T-cell (primary cell): ENCODE data around the gene NPIPB5. TPM values are rescaled to one million over a fixed set of nuclear protein-coding genes. Genes with fewer than 3 reads are reported as not detected.
"Not testable (repeated sequence)": the region's sequence is repeated elsewhere in the genome, so short reads cannot be mapped to it uniquely, and the experiment has no call there.

Experiments used
- ATAC-seq, 4 experiments: fragments of 200-7000 bp in 3 of 4; fragments of 150-1000 bp in 1 of 4; cut with Tn5 transposase; replicated peaks in 1 of 4; 1 replicate in 3 of 4; 2 replicates in 1 of 4; pipeline ENCODE4 v1.10.0; 2021; ENCODE audit warnings: moderate library complexity in 3 of 4, mild to moderate bottlenecking in 2 of 4, moderate number of reproducible peaks in 1 of 4
- CTCF ChIA-PET, 2 donors: fragments of 300-600 bp; sonication (Branson Sonifier 250); formaldehyde crosslinking; loops; one replicate each; lab custom pipeline; 2022; ENCODE audit warnings: antibody characterized with exemption in 2 of 2; lab: Charles Lee
- POLR2A ChIA-PET, 2 donors: fragments of 300-600 bp; sonication (Branson Sonifier 250); formaldehyde crosslinking; loops; one replicate each; lab custom pipeline; 2022; ENCODE audit warnings: antibody characterized with exemption in 2 of 2; lab: Charles Lee
- DNase-seq, 35 experiments: peaks; one replicate each; pipeline versions ENCODE4 v3.0.0 to v3.0.0-alpha.2; 2013 to 2023
- H3K27ac ChIP-seq: one replicate; pipeline ENCODE4 v1.5.1; 2013; ENCODE audit warnings: low read length
- H3K27me3 ChIP-seq, 2 experiments: replicated peaks in 1 of 2; 1 replicate in 1 of 2; 2 replicates in 1 of 2; pipeline versions ENCODE4 v1.6.1 to v1.7.0; 2013; ENCODE audit warnings: low read length in 1 of 2, mixed read lengths in 1 of 2; ENCODE audit not compliant: control insufficient read depth in 2 of 2, insufficient read depth in 2 of 2; ENCODE audit errors: extremely low read depth in 1 of 2
- H3K36me3 ChIP-seq, 2 donors: 1 replicate in 1 of 2; 2 replicates in 1 of 2; pipeline versions ENCODE4 v1.6.1 to v1.7.0; 2013; ENCODE audit warnings: low read length in 1 of 2; ENCODE audit not compliant: control insufficient read depth in 2 of 2, insufficient read depth in 1 of 2; ENCODE audit errors: extremely low read depth in 1 of 2
- H3K4me1 ChIP-seq, 2 experiments: 1 replicate in 1 of 2; 2 replicates in 1 of 2; pipeline versions ENCODE4 v1.6.1 to v1.7.0; 2013; ENCODE audit warnings: low read length in 2 of 2, mixed read lengths in 1 of 2; ENCODE audit not compliant: insufficient read depth in 2 of 2, control insufficient read depth in 1 of 2; ENCODE audit errors: extremely low read depth in 1 of 2
- H3K4me3 ChIP-seq, 2 donors: 1 replicate in 1 of 2; 2 replicates in 1 of 2; pipeline versions ENCODE4 v1.5.1 to v1.7.0; 2013; ENCODE audit warnings: mild to moderate bottlenecking in 2 of 2, low read length in 1 of 2, moderate library complexity in 1 of 2; ENCODE audit not compliant: control insufficient read depth in 1 of 2; ENCODE audit errors: extremely low read depth in 1 of 2
- H3K9me3 ChIP-seq: 2 replicates; pipeline ENCODE4 v1.7.0; 2013
- H3K27ac Mint-ChIP-seq, 2 donors: one replicate each; pipeline ENCODE4 v1.8.0; 2020 to 2021; ENCODE audit warnings: mild to moderate bottlenecking in 2 of 2, mixed read lengths in 2 of 2
- H3K27me3 Mint-ChIP-seq, 2 donors: one replicate each; pipeline ENCODE4 v1.8.0; 2021 to 2022; ENCODE audit warnings: mixed read lengths in 2 of 2
- H3K36me3 Mint-ChIP-seq: one replicate; pipeline ENCODE4 v1.8.0; 2021; ENCODE audit warnings: mixed read lengths
- H3K4me1 Mint-ChIP-seq, 3 donors: one replicate each; pipeline ENCODE4 v1.8.0; 2020 to 2022; ENCODE audit warnings: mixed read lengths in 3 of 3, mild to moderate bottlenecking in 1 of 3
- H3K4me3 Mint-ChIP-seq, 3 donors: one replicate each; pipeline ENCODE4 v1.8.0; 2020 to 2022; ENCODE audit warnings: mild to moderate bottlenecking in 3 of 3, mixed read lengths in 3 of 3, moderate library complexity in 3 of 3
- H3K9me3 Mint-ChIP-seq, 3 donors: one replicate each; pipeline ENCODE4 v1.8.0; 2020 to 2022; ENCODE audit warnings: mixed read lengths in 3 of 3
- WGBS: methylation state at CpG from one replicate; pipeline ENCODE4 v1.1.5; 2013; ENCODE audit warnings: missing lambda C conversion rate; ENCODE audit not compliant: insufficient coverage; 5-methylcytosine and 5-hydroxymethylcytosine counted together
- total RNA-seq, 35 experiments: library from RNA in 6 of 35; stranded (reverse) in 6 of 35; fragments of 120-200 nt in 1 of 35; gene quantifications; one replicate each; pipeline versions ENCODE4 v1.2.1 to v1.2.4 and lab custom pipeline; 2013 to 2026

The NPIPB5 gene
- total RNA-seq, 5 donors from 2014 or later (not counting 1 experiment from before 2014, with no cell fraction given), result 268 to 576 (median 332) TPM

DNA sequence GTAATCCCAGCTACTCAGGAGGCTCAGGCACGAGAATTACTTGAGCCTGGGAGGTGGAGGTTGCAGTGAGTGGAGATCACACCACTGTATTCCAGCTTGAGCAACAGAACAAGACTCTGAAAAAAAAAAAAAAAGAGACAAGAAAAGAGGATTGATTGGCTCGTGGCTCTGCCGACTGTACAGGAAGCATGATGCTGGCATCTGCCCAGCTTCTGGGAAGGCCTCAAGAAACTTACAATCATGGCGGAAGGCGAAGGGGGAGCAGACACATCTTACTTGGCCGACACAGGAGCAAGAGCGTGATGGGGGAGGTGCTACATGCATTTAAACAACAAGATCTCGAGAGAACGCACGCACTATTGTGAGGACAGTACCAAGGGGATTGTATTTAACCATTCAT is 40.5 kb downstream of the NPIPB5 start:
- H3K9me3 ChIP-seq, H3K4me1 ChIP-seq, H3K4me3 ChIP-seq, H3K27ac ChIP-seq, H3K4me3 Mint-ChIP-seq, H3K27ac Mint-ChIP-seq, ATAC-seq, DNase-seq, H3K4me1 Mint-ChIP-seq, H3K27me3 ChIP-seq, POLR2A ChIA-PET, H3K9me3 Mint-ChIP-seq, H3K27me3 Mint-ChIP-seq, CTCF ChIA-PET, H3K36me3 Mint-ChIP-seq, H3K36me3 ChIP-seq: not testable (repeated sequence)
- no CpG with 5 or more reads among the region's 10 CpGs for WGBS

DNA sequence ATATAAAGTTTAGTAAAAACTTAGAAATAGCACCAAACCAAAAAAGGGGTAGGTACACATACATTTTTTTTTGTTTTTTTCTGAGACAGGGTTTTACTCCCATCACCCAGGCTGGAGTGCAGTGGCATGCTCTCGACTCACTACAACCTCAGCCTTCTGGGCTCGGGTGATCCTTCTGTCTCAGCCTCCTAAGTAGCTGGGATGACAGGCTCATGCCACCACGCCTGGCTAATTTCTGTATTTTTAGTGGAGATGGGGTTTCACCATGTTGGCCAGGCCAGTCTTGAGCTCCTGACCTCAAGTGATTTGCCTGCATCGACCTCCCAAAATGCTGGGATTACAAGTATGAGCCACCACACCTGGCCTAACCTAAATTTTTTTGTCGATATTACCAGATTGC is 41.0 kb downstream of the NPIPB5 start:
- POLR2A ChIA-PET, H3K27me3 Mint-ChIP-seq, H3K27ac Mint-ChIP-seq, H3K4me1 ChIP-seq, H3K36me3 ChIP-seq, H3K4me1 Mint-ChIP-seq, ATAC-seq, H3K27me3 ChIP-seq, DNase-seq, CTCF ChIA-PET, H3K9me3 ChIP-seq, H3K27ac ChIP-seq, H3K4me3 Mint-ChIP-seq, H3K36me3 Mint-ChIP-seq, H3K4me3 ChIP-seq, H3K9me3 Mint-ChIP-seq: not testable (repeated sequence)
- 92% methylated on average over 4 of the region's 5 CpGs for WGBS

DNA sequence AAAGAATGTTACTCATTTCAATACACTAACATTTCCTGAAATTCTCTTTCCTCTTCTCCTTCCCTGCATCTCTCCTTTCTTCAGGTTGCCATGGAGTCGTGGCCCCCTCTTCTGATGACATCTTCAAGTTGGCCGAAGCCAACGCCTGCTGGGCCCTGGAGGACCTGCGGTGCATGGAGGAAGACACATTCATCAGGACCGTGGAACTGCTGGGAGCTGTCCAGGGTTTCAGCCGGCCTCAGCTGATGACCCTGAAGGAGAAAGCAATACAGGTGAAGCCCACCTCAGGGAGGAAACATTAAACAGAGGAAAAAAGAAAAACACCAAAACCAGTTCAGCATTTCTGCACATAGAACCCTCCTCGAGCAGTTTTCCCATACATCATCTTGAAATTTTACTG is 46.1 kb downstream of the NPIPB5 start:
- H3K27ac ChIP-seq, ATAC-seq, H3K4me1 ChIP-seq, H3K36me3 Mint-ChIP-seq, CTCF ChIA-PET, H3K27me3 ChIP-seq, H3K9me3 Mint-ChIP-seq, H3K4me3 Mint-ChIP-seq, H3K4me1 Mint-ChIP-seq, H3K36me3 ChIP-seq, H3K9me3 ChIP-seq, DNase-seq, H3K4me3 ChIP-seq, H3K27me3 Mint-ChIP-seq, H3K27ac Mint-ChIP-seq, POLR2A ChIA-PET: not testable (repeated sequence)
- WGBS, result no CpG with 5 or more reads among the region's 7 CpGs

Other genes starting within 250 kb of the NPIPB5 start
- 100 to 1,000 TPM in 2 of 5 donors, 10 to 100 TPM in 3; 79.3 to 174 (median 99.7) TPM for gene POLR3E, start 213.5 kb upstream of the NPIPB5 start, total RNA-seq
- 10 to 100 TPM; 58.7 to 97.5 (median 72.6) TPM for gene CDR2, start 136.3 kb upstream of the NPIPB5 start, total RNA-seq